Loucy (cell line): ENCODE measurements around the gene GUCY1A1.

Experiments used
- H2AFZ ChIP-seq: fragments of 200-600 bp; sonication (generic); 2 replicates; pipeline ENCODE4 v1.6.0; 2016; ENCODE audit warnings: antibody characterized with exemption, mild to moderate bottlenecking, low read length, moderate library complexity
- H3F3A ChIP-seq: fragments of 200-600 bp; 2 replicates; pipeline ENCODE4 v1.6.0; 2016; ENCODE audit warnings: antibody characterized with exemption, low read depth, mild to moderate bottlenecking
- H3K27me3 ChIP-seq: fragments of 200-600 bp; sonication (generic); 2 replicates; pipeline ENCODE4 v1.6.1; 2014; ENCODE audit warnings: low read length, mild to moderate bottlenecking; ENCODE audit not compliant: insufficient read depth, poor library complexity, severe bottlenecking
- H3K36me3 ChIP-seq: fragments of 200-600 bp; sonication (generic); 2 replicates; pipeline ENCODE4 v1.6.1; 2016; ENCODE audit warnings: low read length; ENCODE audit not compliant: insufficient read depth
- H3K4me1 ChIP-seq: fragments of 200-600 bp; sonication (generic); 2 replicates; pipeline ENCODE4 v1.5.1; 2014; ENCODE audit warnings: low read length, mild to moderate bottlenecking; ENCODE audit not compliant: insufficient read depth, poor library complexity, severe bottlenecking
- H3K4me2 ChIP-seq: fragments of 200-600 bp; sonication (generic); 2 replicates; pipeline ENCODE4 v1.6.0; 2014; ENCODE audit warnings: antibody characterized with exemption, low read length, low read depth, mild to moderate bottlenecking; ENCODE audit not compliant: poor library complexity, severe bottlenecking
- H3K4me3 ChIP-seq: fragments of 200-600 bp; sonication (generic); 2 replicates; pipeline ENCODE4 v1.5.1; 2014; ENCODE audit warnings: low read length, mild to moderate bottlenecking, mixed read lengths; ENCODE audit not compliant: poor library complexity, severe bottlenecking
- H3K79me2 ChIP-seq: fragments of 200-600 bp; sonication (generic); 2 replicates; pipeline ENCODE4 v1.6.1; 2014; ENCODE audit warnings: low read length; ENCODE audit not compliant: insufficient read depth
- H3K9ac ChIP-seq: fragments of 200-600 bp; sonication (generic); 2 replicates; pipeline ENCODE4 v1.6.0; 2014; ENCODE audit warnings: mild to moderate bottlenecking, low read depth, low read length, moderate library complexity; ENCODE audit not compliant: poor library complexity, severe bottlenecking
- H3K9me2 ChIP-seq: fragments of 200-600 bp; sonication (generic); replicated peaks from 2 replicates; pipeline ENCODE4 v1.6.1; 2016; ENCODE audit warnings: low read depth, low read length, mixed read lengths
- H3K9me3 ChIP-seq: fragments of 200-600 bp; sonication (generic); 2 replicates; pipeline ENCODE4 v1.6.1; 2014; ENCODE audit warnings: mild to moderate bottlenecking, antibody characterized with exemption, low read length, low read depth; ENCODE audit not compliant: insufficient read depth
- H4K20me1 ChIP-seq: fragments of 200-600 bp; sonication (generic); 2 replicates; pipeline ENCODE4 v1.6.0; 2014; ENCODE audit warnings: antibody characterized with exemption, low read length, mild to moderate bottlenecking; ENCODE audit not compliant: insufficient read depth, poor library complexity, severe bottlenecking
- CTCF ChIP-seq: fragments of 200-600 bp; sonication (generic); conservative IDR thresholded peaks from 2 replicates; pipeline ENCODE4 v1.5.1; 2014; ENCODE audit warnings: mild to moderate bottlenecking, antibody characterized with exemption, low read length
- EZH2phosphoT487 ChIP-seq: fragments of 200-600 bp; IDR thresholded peaks from 2 replicates; pipeline ENCODE4 v1.6.1; 2018; ENCODE audit warnings: antibody characterized with exemption, mild to moderate bottlenecking, moderate library complexity, borderline replicate concordance

Gene GUCY1A1

GRCh38 chr4:155696226-155696625 is 29.6 kb downstream of the GUCY1A1 start:
- H3K9ac ChIP-seq, result no peak overlapping the region
- TF ChIP-seq CTCF (no peak), EZH2phosphoT487 (no peak)
- H3K4me1 ChIP-seq, result peaks cover 35% of the 10 kb centered on the region
- H3F3A ChIP-seq, result no peaks in the 10 kb centered on the region
- H2AFZ ChIP-seq, result no peak overlapping the region
- H3K79me2 ChIP-seq, result no peaks in the 10 kb centered on the region
- H3K27me3 ChIP-seq, result no peaks in the 10 kb centered on the region
- no peaks in the 10 kb centered on the region for H3K9me3 ChIP-seq
- no peak overlapping the region for H3K4me3 ChIP-seq
- H3K9me2 ChIP-seq, result no peaks in the 10 kb centered on the region
- H3K36me3 ChIP-seq, result peaks cover 22% of the 10 kb centered on the region; the same call in 1 of the 2 replicates
- peak overlapping the region; percentile 20 for H3K4me2 ChIP-seq
- H4K20me1 ChIP-seq, result no peaks in the 10 kb centered on the region

GRCh38 chr4:155696726-155697125 is 30.1 kb downstream of the GUCY1A1 start:
- Histone ChIP-seq H3F3A (no peaks in the 10 kb centered on the region), H3K4me2 (no peak overlapping the region), H3K4me3 (no peak overlapping the region), H3K27me3 (no peaks in the 10 kb centered on the region), H3K9ac (no peak overlapping the region), H3K4me1 (peaks cover 35% of the 10 kb centered on the region), H4K20me1 (no peaks in the 10 kb centered on the region), H3K9me2 (no peaks in the 10 kb centered on the region), H3K36me3 (peaks cover 22% of the 10 kb centered on the region; the same call in 1 of the 2 replicates), H3K9me3 (no peaks in the 10 kb centered on the region), H2AFZ (no peak overlapping the region), H3K79me2 (no peaks in the 10 kb centered on the region)
- no peak for TF ChIP-seq CTCF
- no peak for TF ChIP-seq EZH2phosphoT487

- H3K4me1 ChIP-seq, result peaks cover 2% of the 10 kb centered on the region
- no peaks in the 10 kb centered on the region for H3K9me2 ChIP-seq
- TF ChIP-seq EZH2phosphoT487 (no peak), CTCF (no peak)
- H3K4me3 ChIP-seq, result no peak overlapping the region
- no peak overlapping the region for H3K4me2 ChIP-seq
- no peaks in the 10 kb centered on the region for H4K20me1 ChIP-seq
- H3K9ac ChIP-seq, result no peak overlapping the region
- no peaks in the 10 kb centered on the region for H3K9me3 ChIP-seq
- H3K36me3 ChIP-seq, result peaks cover 25% of the 10 kb centered on the region; the same call in 1 of the 2 replicates
- H3K79me2 ChIP-seq, result no peaks in the 10 kb centered on the region
- no peaks in the 10 kb centered on the region for H3K27me3 ChIP-seq
- no peaks in the 10 kb centered on the region for H3F3A ChIP-seq
- H2AFZ ChIP-seq, result no peak overlapping the region
Measured at GRCh38 chr4:155701827-155702226, 35.2 kb downstream of the GUCY1A1 start.
